Hematopoietic multipotent progenitor cell (in vitro differentiated cells): ENCODE data around the gene OR52H1. TPM values are rescaled to one million over a fixed set of nuclear protein-coding genes. Genes with fewer than 3 reads are reported as not detected.

Experiments
- DNase-seq, 3 donors: peaks; one replicate each; pipeline ENCODE4 v3.0.0-alpha.2; 2011 to 2015; ENCODE audit warnings: low read depth in 2 of 3, low spot score in 2 of 3
- total RNA-seq: library from RNA; depleted of rRNA; stranded (reverse); fragments of >200 nt; gene quantifications from one replicate; pipeline ENCODE4 v1.2.3, GENCODE V29; 2012

The OR52H1 gene
- total RNA-seq, 1 donor: 4.3 TPM

DNA sequence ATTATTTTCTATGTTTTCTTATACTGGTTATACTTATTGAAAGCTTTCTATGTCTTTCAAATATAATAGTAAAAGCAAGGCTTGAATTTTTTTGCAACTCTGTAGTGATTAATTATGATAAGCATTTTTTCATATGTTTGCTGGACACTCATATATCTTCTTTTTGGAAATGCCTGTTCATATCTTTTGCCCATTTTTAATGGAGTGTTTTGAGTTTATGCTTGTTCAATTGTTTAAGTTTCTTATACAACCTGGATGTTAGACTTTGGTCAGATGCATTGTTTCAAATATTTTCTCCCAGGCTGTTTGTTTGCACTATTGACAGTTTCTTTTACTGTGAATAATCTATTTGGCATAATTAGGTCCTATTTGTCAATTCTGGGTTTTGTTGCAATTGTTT, 11.9 kb downstream of the OR52H1 start:
- DNase-seq: no peak

GRCh38 chr11:5534046-5534445, 14.3 kb downstream of the OR52H1 start:
- no peak for DNase-seq

- DNase-seq: no peak
Measured at GRCh38 chr11:5531053-5531831, 17.1 kb downstream of the OR52H1 start.

DNA sequence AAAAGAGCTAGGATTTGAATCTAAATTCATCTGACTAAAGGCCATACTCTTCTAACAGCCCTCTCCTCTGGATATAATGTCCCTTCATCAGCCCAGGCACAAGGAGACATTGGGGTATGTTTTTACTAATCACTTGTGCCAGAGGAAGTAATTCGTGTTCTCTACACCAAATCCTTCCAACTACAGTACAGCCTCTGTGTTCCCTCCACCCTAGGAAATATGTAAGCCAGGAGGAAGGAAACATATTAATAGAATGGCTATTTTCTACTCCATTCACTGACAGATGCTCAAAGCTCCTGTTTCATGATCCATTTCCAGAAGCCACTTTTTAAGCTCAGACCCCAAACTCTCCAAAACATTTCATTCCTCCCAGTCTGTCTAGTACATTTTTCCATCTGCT, 19.8 kb downstream of the OR52H1 start:
- no peak for DNase-seq

- DNase-seq: no peak
Measured at GRCh38 chr11:5527716-5528115, 20.6 kb downstream of the OR52H1 start.

- no peak for DNase-seq
Measured at GRCh38 chr11:5524756-5525155, 23.6 kb downstream of the OR52H1 start.

DNA sequence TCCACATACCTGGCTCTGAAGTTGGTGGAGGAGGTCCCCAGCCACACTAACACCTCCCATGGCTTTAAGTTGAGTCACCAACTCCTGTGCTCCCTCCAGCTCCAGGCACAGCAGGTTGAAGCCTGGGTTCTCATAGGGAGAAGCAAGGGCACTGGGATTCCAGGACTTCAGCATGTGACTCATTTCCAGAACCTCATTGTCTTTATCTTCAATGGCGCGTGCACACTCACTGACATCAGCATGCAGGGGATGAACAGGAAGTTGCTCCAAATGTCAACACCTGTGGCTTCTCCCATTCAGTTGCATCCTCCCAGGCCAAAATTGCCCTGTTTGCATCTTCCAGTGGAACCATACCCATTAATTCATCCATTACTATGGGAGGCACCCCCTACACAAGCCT, 26.0 kb downstream of the OR52H1 start:
- DNase-seq: no peak

- no peak for DNase-seq
Measured at GRCh38 chr11:5521540-5521939, 26.8 kb downstream of the OR52H1 start.

DNA sequence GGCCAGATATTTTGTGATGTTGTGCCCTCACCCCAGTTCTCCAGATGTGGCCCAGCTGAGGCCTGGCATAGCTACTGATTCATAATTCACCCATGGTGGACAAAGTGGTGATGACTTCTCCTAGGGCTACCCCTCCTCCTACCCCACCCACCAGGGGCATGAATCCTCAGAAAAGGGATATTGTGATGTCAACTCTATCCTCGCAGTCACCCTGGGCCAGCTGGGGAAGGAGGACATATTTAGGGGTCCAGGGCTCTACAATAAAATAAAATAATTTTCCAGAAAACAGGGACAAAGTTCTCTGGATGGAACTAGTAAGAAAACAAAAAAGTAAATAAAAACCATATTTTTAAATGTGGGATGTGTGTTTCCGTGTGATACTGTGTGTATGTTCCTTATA, 31.7 kb downstream of the OR52H1 start, which contains the start of gene UBQLNL:
TSS of gene UBQLNL (minus strand) at position 101 of the 400 bp plus-strand sequence. CDS start 258 bp downstream, outside the sequence.
- no peak for DNase-seq

DNA sequence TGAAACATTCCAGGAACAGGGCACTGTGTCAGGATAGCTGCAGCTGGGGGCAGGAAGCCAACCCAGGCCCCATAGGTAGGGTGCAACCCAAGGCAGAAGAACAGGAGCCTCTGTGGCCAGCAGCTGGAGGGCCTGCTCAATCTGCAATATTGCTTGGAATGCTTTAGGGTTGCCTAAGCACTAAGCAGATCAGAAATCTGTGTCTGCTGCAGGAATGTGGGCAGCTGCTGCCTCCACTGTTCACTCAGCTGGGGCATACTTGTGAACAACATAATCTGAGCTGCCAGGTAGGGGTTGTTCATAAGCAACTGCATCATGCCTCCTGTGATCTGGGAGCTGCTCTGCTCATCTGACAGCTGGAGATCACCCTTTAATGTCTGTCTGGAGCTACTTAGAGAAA, 33.5 kb downstream of the OR52H1 start:
- no peak for DNase-seq

DNA sequence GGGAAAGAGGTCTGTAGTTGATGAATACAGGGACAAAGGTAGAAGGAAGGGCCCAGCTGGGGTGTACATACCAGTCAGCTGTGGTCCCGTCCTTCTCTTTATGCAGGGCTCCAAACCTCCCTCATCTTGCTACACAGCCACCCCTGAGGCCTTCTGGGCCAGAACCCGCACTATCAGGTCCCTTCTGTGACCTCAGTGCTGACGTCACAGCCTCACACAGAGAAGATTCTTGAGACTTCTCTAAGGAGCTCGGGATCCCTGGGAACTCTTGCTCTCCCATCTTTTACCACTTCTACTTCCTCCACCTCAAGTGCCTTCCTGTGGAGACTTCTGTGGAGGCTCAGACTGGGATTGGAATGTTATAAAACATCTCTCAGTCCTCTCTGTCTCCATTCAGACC, 38.5 kb downstream of the OR52H1 start, which contains the start of gene UBQLN3:
TSS of gene UBQLN3 (minus strand) at position 155 of the 400 bp plus-strand sequence. CDS start 399 bp downstream, outside the sequence.
- DNase-seq: no peak

GRCh38 chr11:5508605-5509004, 39.7 kb downstream of the OR52H1 start:
- DNase-seq: no peak

GRCh38 chr11:5507933-5508305, 40.4 kb downstream of the OR52H1 start:
- DNase-seq: no peak

GRCh38 chr11:5507177-5507932, 41.0 kb downstream of the OR52H1 start:
- no peak for DNase-seq

GRCh38 chr11:5505363-5506048, 42.8 kb downstream of the OR52H1 start:
- no peak for DNase-seq

DNA sequence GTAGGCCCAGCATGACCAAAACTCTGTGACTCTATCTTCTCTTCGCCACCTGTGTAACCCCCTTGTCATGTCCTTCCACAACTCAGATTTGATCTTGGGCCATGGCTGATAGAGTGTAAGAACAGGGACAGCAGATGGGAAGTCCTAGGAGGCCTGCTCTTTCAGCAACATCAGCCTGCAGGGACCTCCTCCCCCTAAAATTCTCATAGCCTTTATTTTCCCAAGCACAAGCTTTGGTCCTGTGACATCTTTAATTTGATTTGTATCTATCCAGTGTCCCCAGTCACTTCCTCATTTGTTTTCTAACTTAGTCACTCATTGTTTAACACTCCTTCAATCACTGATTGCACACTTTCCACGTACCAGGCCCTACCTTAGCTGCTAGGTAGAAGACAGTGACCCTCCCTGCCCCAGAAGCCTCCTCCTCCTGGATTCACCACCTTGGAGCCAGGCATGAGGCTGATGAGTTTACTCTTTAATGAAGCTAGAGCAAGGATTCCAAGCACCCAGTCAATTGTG, 43.9 kb downstream of the OR52H1 start:
- no peak for DNase-seq

DNA sequence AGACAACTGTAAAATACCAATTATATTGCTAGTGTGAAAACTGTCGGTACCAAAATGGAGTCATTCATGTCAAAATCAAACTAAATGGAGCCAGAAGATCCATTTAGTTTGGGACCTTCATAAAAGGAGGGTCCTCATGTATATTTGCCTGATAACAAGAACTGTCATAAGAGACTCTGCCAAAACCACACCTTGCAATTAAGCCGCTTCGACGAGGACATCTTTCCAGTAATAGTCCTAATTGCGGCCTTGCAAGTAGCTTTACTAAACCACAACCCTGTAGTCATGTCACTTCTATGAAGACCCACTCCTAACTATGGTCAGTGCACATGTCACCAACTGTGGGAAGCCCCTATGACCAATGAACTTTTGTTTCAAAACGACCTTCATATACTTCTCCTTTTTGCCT, 47.9 kb downstream of the OR52H1 start:
- no peak for DNase-seq

DNA sequence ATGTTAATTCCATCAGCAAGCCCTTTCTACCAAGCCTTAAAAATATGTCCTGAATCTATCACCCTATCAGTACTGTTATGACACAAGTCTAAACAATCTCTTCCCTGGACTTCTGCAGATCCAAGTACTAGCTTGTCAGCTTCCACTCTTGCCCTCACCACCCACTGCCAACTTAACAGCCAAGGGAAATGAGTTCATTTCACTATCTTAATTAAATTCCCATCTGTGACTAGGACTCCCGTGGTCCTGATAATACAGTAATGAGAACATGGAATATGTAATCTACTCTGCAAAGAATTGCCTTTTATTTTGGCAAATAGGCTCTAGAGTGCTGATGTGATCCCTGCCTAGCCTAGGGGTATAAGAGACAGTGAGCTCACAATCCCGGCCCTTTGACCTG, 48.7 kb downstream of the OR52H1 start:
- DNase-seq: no peak
